Naive thymus-derived CD4-positive, alpha-beta T cell (primary cell): ENCODE measurements around the gene CAD. TPM values are rescaled to one million over a fixed set of nuclear protein-coding genes. Genes with fewer than 3 reads are reported as not detected.

Experiments
- ATAC-seq: fragments of 150-1000 bp; cut with Tn5 transposase; 2 replicates; pipeline ENCODE4 v1.10.0; 2021; ENCODE audit warnings: mild to moderate bottlenecking, moderate library complexity
- CTCF ChIA-PET: fragments of 350-600 bp; sonication (Branson Sonifier 250); formaldehyde crosslinking; loops from one replicate; lab custom pipeline; 2021; ENCODE audit warnings: antibody characterized with exemption; lab: Charles Lee
- POLR2A ChIA-PET: fragments of 350-600 bp; sonication (Branson Sonifier 250); formaldehyde crosslinking; loops from one replicate; lab custom pipeline; 2021; ENCODE audit warnings: antibody characterized with exemption, inconsistent platforms; lab: Charles Lee
- DNase-seq, 9 donors: peaks; one replicate each; pipeline versions ENCODE4 v3.0.0 to v3.0.0-alpha.2; 2020 to 2022; ENCODE audit warnings: mixed read lengths in 1 of 9
- H3K27ac ChIP-seq: one replicate; pipeline ENCODE4 v1.7.0; 2013; ENCODE audit warnings: mild to moderate bottlenecking, low read depth, low read length, moderate library complexity
- H3K27me3 ChIP-seq, 2 donors: one replicate each; pipeline ENCODE4 v1.7.0; 2013; ENCODE audit warnings: low read length in 2 of 2, mild to moderate bottlenecking in 2 of 2, moderate library complexity in 2 of 2; ENCODE audit not compliant: control insufficient read depth in 2 of 2, insufficient read depth in 2 of 2
- H3K36me3 ChIP-seq, 3 experiments: 1 replicate in 2 of 3; 2 replicates in 1 of 3; pipeline ENCODE4 v1.7.0; 2013; ENCODE audit warnings: low read length in 3 of 3, mild to moderate bottlenecking in 3 of 3, moderate library complexity in 1 of 3; ENCODE audit not compliant: insufficient read depth in 3 of 3, control insufficient read depth in 2 of 3
- H3K4me1 ChIP-seq, 2 donors: one replicate each; pipeline ENCODE4 v1.7.0; 2013; ENCODE audit warnings: low read length in 2 of 2, mild to moderate bottlenecking in 2 of 2, moderate library complexity in 1 of 2; ENCODE audit not compliant: control insufficient read depth in 2 of 2, insufficient read depth in 2 of 2
- H3K4me3 ChIP-seq: 2 replicates; pipeline ENCODE4 v1.7.0; 2013; ENCODE audit warnings: mild to moderate bottlenecking, low read length
- H3K9me3 ChIP-seq, 3 experiments: 1 replicate in 2 of 3; 2 replicates in 1 of 3; pipeline ENCODE4 v1.7.0; 2013; ENCODE audit warnings: low read length in 3 of 3; ENCODE audit not compliant: control insufficient read depth in 2 of 3
- H3K27ac Mint-ChIP-seq, 9 donors: one replicate each; pipeline ENCODE4 v1.8.0; 2020 to 2022; ENCODE audit warnings: mixed read lengths in 9 of 9, mild to moderate bottlenecking in 8 of 9, moderate library complexity in 5 of 9, inconsistent platforms in 2 of 9
- H3K27me3 Mint-ChIP-seq, 5 donors: one replicate each; pipeline ENCODE4 v1.8.0; 2021 to 2022; ENCODE audit warnings: mixed read lengths in 5 of 5, mild to moderate bottlenecking in 1 of 5
- H3K36me3 Mint-ChIP-seq, 5 donors: one replicate each; pipeline ENCODE4 v1.8.0; 2020 to 2022; ENCODE audit warnings: mixed read lengths in 5 of 5, mild to moderate bottlenecking in 3 of 5, inconsistent platforms in 1 of 5
- H3K4me1 Mint-ChIP-seq, 7 donors: one replicate each; pipeline ENCODE4 v1.8.0; 2020 to 2022; ENCODE audit warnings: mixed read lengths in 7 of 7, mild to moderate bottlenecking in 3 of 7, inconsistent platforms in 1 of 7
- H3K4me3 Mint-ChIP-seq, 10 donors: one replicate each; pipeline ENCODE4 v1.8.0; 2020 to 2022; ENCODE audit warnings: mild to moderate bottlenecking in 10 of 10, mixed read lengths in 10 of 10, moderate library complexity in 6 of 10, inconsistent platforms in 2 of 10
- H3K9me3 Mint-ChIP-seq, 11 donors: one replicate each; pipeline ENCODE4 v1.8.0; 2020 to 2022; ENCODE audit warnings: mixed read lengths in 11 of 11, mild to moderate bottlenecking in 4 of 11, inconsistent platforms in 1 of 11, moderate library complexity in 1 of 11
- intact Hi-C, 2 donors: fragments of 100-400 bp; cut with micrococcal nuclease; formaldehyde crosslinking; loops; one replicate each; pipeline ENCODE4 v1.15.1; 2023
- polyA plus RNA-seq, 2 donors: library from polyadenylated mRNA; unstranded; fragments of 300-500 nt; fragmentation: Illumina TruSeq; gene quantifications; one replicate each; pipeline ENCODE4 v1.2.3, GENCODE V29; 2021
- total RNA-seq, 6 experiments: library from RNA in 5 of 6; stranded (reverse) in 5 of 6; gene quantifications; 1 replicate in 5 of 6; 2 replicates in 1 of 6; pipeline ENCODE4 v1.2.3 and lab custom pipeline; 2021 to 2026

The CAD gene
- total and polyA plus RNA-seq, 7 experiments from 2014 or later = 19.6 to 65.7 (median 35.7) TPM

GRCh38 chr2:27227501-27227900 lies 10.3 kb downstream of the CAD start:
- CTCF ChIA-PET = no interaction called here
- H3K4me1 ChIP-seq = no peaks in the 10 kb centered on the region
- H3K27ac ChIP-seq = no peak overlapping the region
- no peaks in the 10 kb centered on the region for H3K9me3 ChIP-seq
- no peaks in the 10 kb centered on the region for H3K4me1 Mint-ChIP-seq
- H3K36me3 ChIP-seq = peaks cover 26 to 92% (median 32%) of the 10 kb centered on the region in 3 experiments
- no peak overlapping the region for H3K4me3 ChIP-seq
- ATAC-seq (no peak), DNase-seq (no peak)
- no peaks in the 10 kb centered on the region for H3K9me3 Mint-ChIP-seq
- POLR2A ChIA-PET = no interaction called here
- H3K27me3 ChIP-seq = no peaks in the 10 kb centered on the region
- H3K27ac Mint-ChIP-seq = peak overlapping the region in 1 of 9 donors; percentile 10
- peaks cover 7 to 58% (median 26%) of the 10 kb centered on the region in 5 donors for H3K36me3 Mint-ChIP-seq
- no peak overlapping the region for H3K4me3 Mint-ChIP-seq
- intact Hi-C loops = no loop called here
- H3K27me3 Mint-ChIP-seq = no peaks in the 10 kb centered on the region

- no peaks in the 10 kb centered on the region for H3K4me1 ChIP-seq
- CTCF ChIA-PET = interaction anchor here (0.5 to 1.0 kb wide), 2 partner anchors 44 to 215 kb away, joined by 3 to 4 read pairs; no protein-coding TSS in a partner anchor
- POLR2A ChIA-PET = interaction anchor here (1.0 kb wide), 1 partner anchor 12 kb away, joined by 3 read pairs; no protein-coding TSS in a partner anchor
- H3K27ac Mint-ChIP-seq = no peak overlapping the region
- intact Hi-C loops = no loop called here
- H3K27me3 Mint-ChIP-seq = no peaks in the 10 kb centered on the region
- no peak overlapping the region for H3K4me3 ChIP-seq
- no peaks in the 10 kb centered on the region for H3K9me3 ChIP-seq
- no peak for DNase-seq
- peaks cover 0 to 6% (median 0%) of the 10 kb centered on the region in 7 donors for H3K4me1 Mint-ChIP-seq
- no peak overlapping the region for H3K27ac ChIP-seq
- H3K9me3 Mint-ChIP-seq = no peaks in the 10 kb centered on the region
- no peaks in the 10 kb centered on the region for H3K27me3 ChIP-seq
- H3K36me3 ChIP-seq = peaks cover 25 to 94% (median 29%) of the 10 kb centered on the region in 3 experiments
- no peak for ATAC-seq
- H3K4me3 Mint-ChIP-seq = no peak overlapping the region
- H3K36me3 Mint-ChIP-seq = peaks cover 16 to 49% (median 31%) of the 10 kb centered on the region in 5 donors
Measured at GRCh38 chr2:27231921-27232320, 14.8 kb downstream of the CAD start.

GRCh38 chr2:27233341-27233740 lies 16.2 kb downstream of the CAD start:
- no peaks in the 10 kb centered on the region for H3K27me3 ChIP-seq
- H3K4me1 ChIP-seq = no peaks in the 10 kb centered on the region
- Mint-ChIP-seq H3K9me3 (no peaks in the 10 kb centered on the region), H3K36me3 (peaks cover 20 to 46% (median 27%) of the 10 kb centered on the region in 5 donors), H3K27me3 (no peaks in the 10 kb centered on the region), H3K4me1 (peaks cover 0 to 6% (median 0%) of the 10 kb centered on the region in 7 donors), H3K27ac (peak overlapping the region in 1 of 9 donors; percentile 76), H3K4me3 (no peak overlapping the region)
- H3K27ac ChIP-seq = no peak overlapping the region
- H3K4me3 ChIP-seq = no peak overlapping the region
- intact Hi-C loops = no loop called here
- no peak for ATAC-seq
- H3K9me3 ChIP-seq = no peaks in the 10 kb centered on the region
- CTCF ChIA-PET = no interaction called here
- H3K36me3 ChIP-seq = peaks cover 29 to 94% (median 32%) of the 10 kb centered on the region in 3 experiments
- DNase-seq = no peak
- POLR2A ChIA-PET = interaction anchor here (0.6 to 1.0 kb wide), 2 partner anchors 11 to 430 kb away, joined by 3 read pairs; partner anchors contain the start of genes SLC4A1AP and SUPT7L

GRCh38 chr2:27236136-27236535 lies 19.0 kb downstream of the CAD start:
- no peaks in the 10 kb centered on the region for H3K27me3 Mint-ChIP-seq
- H3K4me3 Mint-ChIP-seq = no peak overlapping the region
- ATAC-seq = no peak

GRCh38 chr2:27236626-27237025 lies 19.5 kb downstream of the CAD start:
- intact Hi-C loops = no loop called here
- Mint-ChIP-seq H3K27ac (no peak overlapping the region), H3K4me3 (no peak overlapping the region), H3K36me3 (peaks cover 24 to 56% (median 27%) of the 10 kb centered on the region in 5 donors), H3K4me1 (peaks cover 0 to 7% (median 0%) of the 10 kb centered on the region in 7 donors), H3K9me3 (no peaks in the 10 kb centered on the region), H3K27me3 (no peaks in the 10 kb centered on the region)
- ATAC-seq (no peak), DNase-seq (no peak)
- no peak overlapping the region for H3K27ac ChIP-seq
- ChIA-PET CTCF (no interaction called here), POLR2A (no interaction called here)
- no peaks in the 10 kb centered on the region for H3K9me3 ChIP-seq
- H3K27me3 ChIP-seq = no peaks in the 10 kb centered on the region
- no peak overlapping the region for H3K4me3 ChIP-seq
- peaks cover 24 to 100% (median 33%) of the 10 kb centered on the region in 3 experiments for H3K36me3 ChIP-seq
- no peaks in the 10 kb centered on the region for H3K4me1 ChIP-seq

More at GRCh38 chr2:27236136-27236535, 19.0 kb downstream of the CAD start:
- intact Hi-C loops = no loop called here
- Mint-ChIP-seq H3K36me3 (peaks cover 24 to 60% (median 31%) of the 10 kb centered on the region in 5 donors), H3K4me1 (peaks cover 0 to 6% (median 0%) of the 10 kb centered on the region in 7 donors), H3K9me3 (no peaks in the 10 kb centered on the region), H3K27ac (no peak overlapping the region)
- Histone ChIP-seq H3K4me3 (no peak overlapping the region), H3K4me1 (no peaks in the 10 kb centered on the region), H3K27ac (no peak overlapping the region), H3K36me3 (peaks cover 28 to 100% (median 32%) of the 10 kb centered on the region in 3 experiments), H3K9me3 (no peaks in the 10 kb centered on the region), H3K27me3 (no peaks in the 10 kb centered on the region)
- ChIA-PET POLR2A (no interaction called here), CTCF (interaction anchor here (0.6 kb wide), 1 partner anchor 100 kb away, joined by 4 read pairs; no protein-coding TSS in a partner anchor)
- no peak for DNase-seq

GRCh38 chr2:27237341-27237945 lies 20.3 kb downstream of the CAD start:
- Mint-ChIP-seq H3K9me3 (no peaks in the 10 kb centered on the region), H3K27ac (no peak overlapping the region), H3K36me3 (peaks cover 22 to 58% (median 25%) of the 10 kb centered on the region in 5 donors), H3K4me3 (no peak overlapping the region), H3K4me1 (peaks cover 0 to 14% (median 6%) of the 10 kb centered on the region in 7 donors), H3K27me3 (no peaks in the 10 kb centered on the region)
- H3K27ac ChIP-seq = no peak overlapping the region
- ChIA-PET POLR2A (interaction anchor here (0.6 kb wide), 1 partner anchor 142 kb away, joined by 4 read pairs; no protein-coding TSS in a partner anchor), CTCF (no interaction called here)
- H3K4me1 ChIP-seq = no peaks in the 10 kb centered on the region
- no peak overlapping the region for H3K4me3 ChIP-seq
- no peak for DNase-seq
- H3K9me3 ChIP-seq = no peaks in the 10 kb centered on the region
- intact Hi-C loops = no loop called here
- no peaks in the 10 kb centered on the region for H3K27me3 ChIP-seq
- H3K36me3 ChIP-seq = peaks cover 15 to 100% (median 32%) of the 10 kb centered on the region in 3 experiments
- no peak for ATAC-seq
